Neural cell (in vitro differentiated cells): ENCODE results near the gene NET1. TPM values are rescaled to one million over a fixed set of nuclear protein-coding genes. Genes with fewer than 3 reads are reported as not detected.

Source experiments
- H2AFZ ChIP-seq: fragments of 200-600, 300-800 bp; sonication (generic), shearing (Covaris generic); 2 replicates; pipeline ENCODE4 v1.6.0; 2014; ENCODE audit warnings: low read depth, mild to moderate bottlenecking, antibody characterized with exemption, low read length, moderate library complexity
- H3F3A ChIP-seq: fragments of 200-600 bp; shearing (Covaris generic); 2 replicates; pipeline ENCODE4 v1.6.1; 2016; ENCODE audit warnings: mild to moderate bottlenecking, moderate library complexity, mixed read lengths, antibody characterized with exemption, low read length; ENCODE audit not compliant: insufficient read depth, poor library complexity, severe bottlenecking
- H3K27ac ChIP-seq: fragments of 200-600, 300-800 bp; sonication (generic), shearing (Covaris generic); 2 replicates; pipeline ENCODE4 v1.5.1; 2014; ENCODE audit warnings: mild to moderate bottlenecking, low read length, moderate library complexity
- H3K27me3 ChIP-seq: fragments of 300-800, 200-600 bp; sonication (generic), shearing (Covaris generic); 2 replicates; pipeline ENCODE4 v1.6.0; 2014; ENCODE audit warnings: mild to moderate bottlenecking, low read depth, low read length, moderate library complexity; ENCODE audit not compliant: insufficient read depth
- H3K36me3 ChIP-seq: fragments of 300-800, 200-600 bp; sonication (generic), shearing (Covaris generic); 2 replicates; pipeline ENCODE4 v1.5.1; 2014; ENCODE audit warnings: mild to moderate bottlenecking, antibody characterized with exemption, low read length, moderate library complexity; ENCODE audit not compliant: insufficient read depth
- H3K4me2 ChIP-seq: fragments of 300-800, 200-600 bp; sonication (generic), shearing (Covaris generic); 2 replicates; pipeline ENCODE4 v1.6.0; 2014; ENCODE audit warnings: mild to moderate bottlenecking, low read length
- H3K4me3 ChIP-seq: fragments of 300-800, 200-600 bp; sonication (generic), shearing (Covaris generic); 2 replicates; pipeline ENCODE4 v1.5.1; 2014; ENCODE audit warnings: mild to moderate bottlenecking, low read length, moderate library complexity
- H3K79me2 ChIP-seq: fragments of 200-600 bp; shearing (Covaris generic); replicated peaks from 2 replicates; pipeline ENCODE4 v1.6.0; 2014; ENCODE audit warnings: mild to moderate bottlenecking, low read length, moderate library complexity; ENCODE audit not compliant: insufficient read depth
- H3K9ac ChIP-seq: fragments of 300-800, 200-600 bp; sonication (generic), shearing (Covaris generic); 2 replicates; pipeline ENCODE4 v1.6.1; 2016; ENCODE audit warnings: mild to moderate bottlenecking, low read length, mixed read lengths
- H3K9me2 ChIP-seq: fragments of 200-600 bp; shearing (Covaris generic); 2 replicates; pipeline ENCODE4 v1.6.1; 2016; ENCODE audit warnings: mild to moderate bottlenecking, low read length, mixed read lengths; ENCODE audit not compliant: insufficient read depth
- H3K9me3 ChIP-seq: fragments of 200-600, 300-800 bp; sonication (generic), shearing (Covaris generic); 2 replicates; pipeline ENCODE4 v1.6.1; 2016; ENCODE audit warnings: mild to moderate bottlenecking, mixed run types, low read length, moderate library complexity, mixed read lengths
- H4K20me1 ChIP-seq: fragments of 200-600 bp; shearing (Covaris generic); 2 replicates; pipeline ENCODE4 v1.6.1; 2016; ENCODE audit warnings: mild to moderate bottlenecking, mixed run types; ENCODE audit not compliant: insufficient read depth
- EP300 ChIP-seq: fragments of 450-650 bp; conservative IDR thresholded peaks from 2 replicates; pipeline ENCODE4 v1.6.1; 2014; ENCODE audit warnings: antibody characterized with exemption, mild to moderate bottlenecking, moderate library complexity; ENCODE audit not compliant: poor library complexity, severe bottlenecking
- EZH2 ChIP-seq: fragments of 200-600, 300-800 bp; shearing (Covaris generic), sonication (generic); IDR thresholded peaks from 2 replicates; pipeline ENCODE4 v1.6.1; 2014; ENCODE audit warnings: antibody characterized with exemption, low read length, borderline replicate concordance, mild to moderate bottlenecking; ENCODE audit not compliant: insufficient read depth, poor library complexity, severe bottlenecking
- MXI1 ChIP-seq: fragments of 450-650 bp; conservative IDR thresholded peaks from 2 replicates; pipeline ENCODE4 v1.6.1; 2014; ENCODE audit warnings: antibody characterized with exemption, mild to moderate bottlenecking; ENCODE audit not compliant: poor library complexity, severe bottlenecking
- POLR2AphosphoS5 ChIP-seq: IDR thresholded peaks from 2 replicates; pipeline ENCODE4 v1.6.1; 2012
- RAD21 ChIP-seq: fragments of 450-650 bp; conservative IDR thresholded peaks from 2 replicates; pipeline ENCODE4 v1.6.1; 2014; ENCODE audit warnings: antibody characterized with exemption, mild to moderate bottlenecking, moderate library complexity
- SMC3 ChIP-seq: fragments of 450-650 bp; conservative IDR thresholded peaks from 2 replicates; pipeline ENCODE4 v1.6.1; 2014; ENCODE audit warnings: antibody characterized with exemption, mild to moderate bottlenecking, moderate library complexity; ENCODE audit not compliant: poor library complexity
- TAF1 ChIP-seq: IDR thresholded peaks from 2 replicates; pipeline ENCODE4 v1.6.1; 2012; ENCODE audit warnings: low read depth
- polyA plus RNA-seq: library from polyadenylated mRNA; depleted of rRNA; stranded (reverse); fragments of >200 nt; gene quantifications from 2 replicates; pipeline ENCODE4 v1.2.3, GENCODE V29; 2014
- TF ChIP-seq, protein P1 (sequence below): IDR thresholded peaks from 2 replicates; pipeline ENCODE4 v1.6.1; 2012; ENCODE audit warnings: borderline replicate concordance
- TF ChIP-seq, protein P2 (sequence below): fragments of 450-650 bp; IDR thresholded peaks from 2 replicates; pipeline ENCODE4 v1.5.1; 2014; ENCODE audit warnings: antibody characterized with exemption, mild to moderate bottlenecking, moderate library complexity; ENCODE audit not compliant: poor library complexity, severe bottlenecking

NET1 gene
- polyA plus RNA-seq, 1 donor from 2014 or later, result 8.0 TPM

DNA sequence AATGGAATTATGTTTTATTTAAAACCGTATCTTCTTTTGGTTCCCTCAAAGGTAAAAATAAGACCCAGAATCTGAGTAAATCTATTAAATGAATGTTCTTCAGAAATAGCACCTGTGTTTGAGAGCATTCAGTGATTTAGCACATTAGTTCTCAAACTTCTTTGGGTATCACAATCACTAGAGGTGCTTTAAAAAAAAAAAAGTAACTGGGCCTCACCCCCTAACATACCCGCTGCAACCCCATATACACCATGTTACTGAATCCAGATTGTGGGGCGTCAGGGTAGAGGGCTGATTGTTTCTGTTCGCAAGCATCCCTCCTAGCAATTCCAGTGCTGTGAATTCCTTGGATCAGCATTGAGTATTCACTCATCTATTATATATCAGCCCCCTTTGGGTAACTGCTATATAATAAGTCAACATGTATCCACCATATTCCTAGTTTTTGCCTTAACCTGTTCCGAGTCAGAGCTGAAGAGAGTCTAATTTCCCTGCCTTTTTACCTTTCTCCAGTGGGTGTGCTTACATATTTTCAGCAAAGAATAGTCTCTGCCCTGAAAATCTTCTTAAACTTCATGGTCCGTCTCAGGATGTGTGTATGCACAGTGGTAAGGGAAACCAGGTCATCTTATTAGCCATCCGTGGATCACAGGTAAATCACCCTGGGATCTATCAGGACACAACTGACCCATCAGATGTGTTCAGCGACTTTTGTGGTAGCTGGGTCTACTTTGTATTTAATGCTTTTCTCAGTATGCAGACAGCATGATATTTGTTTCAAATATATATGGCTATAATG, 46.8 kb downstream of the NET1 start:
- no peak overlapping the region for H2AFZ ChIP-seq
- H3K4me3 ChIP-seq, result no peak overlapping the region
- H3K4me2 ChIP-seq, result no peak overlapping the region
- H3K9ac ChIP-seq, result no peak overlapping the region
- no peak for TF ChIP-seq POLR2AphosphoS5
- no peaks in the 10 kb centered on the region for H3F3A ChIP-seq
- H3K79me2 ChIP-seq, result no peaks in the 10 kb centered on the region
- no peaks in the 10 kb centered on the region for H4K20me1 ChIP-seq
- no peaks in the 10 kb centered on the region for H3K9me3 ChIP-seq
- no peaks in the 10 kb centered on the region for H3K27me3 ChIP-seq
- H3K9me2 ChIP-seq, result no peaks in the 10 kb centered on the region
- no peak overlapping the region for H3K27ac ChIP-seq
- no peaks in the 10 kb centered on the region for H3K36me3 ChIP-seq

DNA sequence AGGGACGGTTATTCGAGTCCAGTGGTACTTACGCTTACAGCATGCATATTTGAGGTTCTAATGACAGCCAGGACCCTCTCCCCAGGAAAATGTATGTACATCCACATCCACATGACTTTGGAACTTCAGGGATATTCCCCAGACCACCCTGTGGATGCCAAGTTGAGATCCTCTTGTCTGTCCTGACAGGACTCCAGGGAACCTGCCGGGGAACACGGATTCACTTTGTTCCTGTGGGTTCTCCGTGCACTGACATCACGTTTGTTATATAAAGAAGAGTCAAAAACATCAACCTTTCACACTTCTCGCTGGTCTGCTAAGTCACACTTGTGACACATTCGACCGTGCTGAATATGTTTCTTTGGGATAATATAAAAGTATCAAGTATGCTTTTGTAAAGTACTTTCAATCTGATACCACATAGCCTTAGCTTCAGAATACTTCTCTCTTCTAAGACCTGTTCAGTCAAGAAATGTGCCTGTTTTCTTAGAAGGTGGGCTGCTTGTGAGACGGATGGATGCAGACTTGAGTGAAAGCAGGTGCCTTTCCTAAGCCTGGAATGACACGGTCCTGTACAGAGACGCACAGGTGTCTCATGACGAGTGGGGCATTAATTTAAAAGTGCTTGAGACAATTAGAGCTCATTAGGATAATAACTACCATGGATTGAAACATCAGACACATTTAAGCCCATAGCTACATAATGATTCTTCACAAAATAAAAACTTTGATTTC, 48.3 kb downstream of the NET1 start:
- no peaks in the 10 kb centered on the region for H3K9me3 ChIP-seq
- no peak overlapping the region for H3K4me3 ChIP-seq
- no peaks in the 10 kb centered on the region for H3K36me3 ChIP-seq
- H3K9me2 ChIP-seq, result no peaks in the 10 kb centered on the region
- no peaks in the 10 kb centered on the region for H4K20me1 ChIP-seq
- H3K4me2 ChIP-seq, result no peak overlapping the region
- H3K9ac ChIP-seq, result no peak overlapping the region
- TF ChIP-seq RAD21 (no peak), EP300 (no peak), TAF1 (no peak), POLR2AphosphoS5 (no peak), SMC3 (no peak), MXI1 (no peak), EZH2 (no peak)
- TF ChIP-seq, protein P1, sequence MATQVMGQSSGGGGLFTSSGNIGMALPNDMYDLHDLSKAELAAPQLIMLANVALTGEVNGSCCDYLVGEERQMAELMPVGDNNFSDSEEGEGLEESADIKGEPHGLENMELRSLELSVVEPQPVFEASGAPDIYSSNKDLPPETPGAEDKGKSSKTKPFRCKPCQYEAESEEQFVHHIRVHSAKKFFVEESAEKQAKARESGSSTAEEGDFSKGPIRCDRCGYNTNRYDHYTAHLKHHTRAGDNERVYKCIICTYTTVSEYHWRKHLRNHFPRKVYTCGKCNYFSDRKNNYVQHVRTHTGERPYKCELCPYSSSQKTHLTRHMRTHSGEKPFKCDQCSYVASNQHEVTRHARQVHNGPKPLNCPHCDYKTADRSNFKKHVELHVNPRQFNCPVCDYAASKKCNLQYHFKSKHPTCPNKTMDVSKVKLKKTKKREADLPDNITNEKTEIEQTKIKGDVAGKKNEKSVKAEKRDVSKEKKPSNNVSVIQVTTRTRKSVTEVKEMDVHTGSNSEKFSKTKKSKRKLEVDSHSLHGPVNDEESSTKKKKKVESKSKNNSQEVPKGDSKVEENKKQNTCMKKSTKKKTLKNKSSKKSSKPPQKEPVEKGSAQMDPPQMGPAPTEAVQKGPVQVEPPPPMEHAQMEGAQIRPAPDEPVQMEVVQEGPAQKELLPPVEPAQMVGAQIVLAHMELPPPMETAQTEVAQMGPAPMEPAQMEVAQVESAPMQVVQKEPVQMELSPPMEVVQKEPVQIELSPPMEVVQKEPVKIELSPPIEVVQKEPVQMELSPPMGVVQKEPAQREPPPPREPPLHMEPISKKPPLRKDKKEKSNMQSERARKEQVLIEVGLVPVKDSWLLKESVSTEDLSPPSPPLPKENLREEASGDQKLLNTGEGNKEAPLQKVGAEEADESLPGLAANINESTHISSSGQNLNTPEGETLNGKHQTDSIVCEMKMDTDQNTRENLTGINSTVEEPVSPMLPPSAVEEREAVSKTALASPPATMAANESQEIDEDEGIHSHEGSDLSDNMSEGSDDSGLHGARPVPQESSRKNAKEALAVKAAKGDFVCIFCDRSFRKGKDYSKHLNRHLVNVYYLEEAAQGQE, result no peak
- TF ChIP-seq, protein P2, sequence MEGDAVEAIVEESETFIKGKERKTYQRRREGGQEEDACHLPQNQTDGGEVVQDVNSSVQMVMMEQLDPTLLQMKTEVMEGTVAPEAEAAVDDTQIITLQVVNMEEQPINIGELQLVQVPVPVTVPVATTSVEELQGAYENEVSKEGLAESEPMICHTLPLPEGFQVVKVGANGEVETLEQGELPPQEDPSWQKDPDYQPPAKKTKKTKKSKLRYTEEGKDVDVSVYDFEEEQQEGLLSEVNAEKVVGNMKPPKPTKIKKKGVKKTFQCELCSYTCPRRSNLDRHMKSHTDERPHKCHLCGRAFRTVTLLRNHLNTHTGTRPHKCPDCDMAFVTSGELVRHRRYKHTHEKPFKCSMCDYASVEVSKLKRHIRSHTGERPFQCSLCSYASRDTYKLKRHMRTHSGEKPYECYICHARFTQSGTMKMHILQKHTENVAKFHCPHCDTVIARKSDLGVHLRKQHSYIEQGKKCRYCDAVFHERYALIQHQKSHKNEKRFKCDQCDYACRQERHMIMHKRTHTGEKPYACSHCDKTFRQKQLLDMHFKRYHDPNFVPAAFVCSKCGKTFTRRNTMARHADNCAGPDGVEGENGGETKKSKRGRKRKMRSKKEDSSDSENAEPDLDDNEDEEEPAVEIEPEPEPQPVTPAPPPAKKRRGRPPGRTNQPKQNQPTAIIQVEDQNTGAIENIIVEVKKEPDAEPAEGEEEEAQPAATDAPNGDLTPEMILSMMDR, result no peak
- no peak overlapping the region for H2AFZ ChIP-seq
- no peak overlapping the region for H3K27ac ChIP-seq
- no peaks in the 10 kb centered on the region for H3K79me2 ChIP-seq
- no peaks in the 10 kb centered on the region for H3K27me3 ChIP-seq
- H3F3A ChIP-seq, result no peaks in the 10 kb centered on the region
